Ovary (tissue), 3 donors: ENCODE results near the gene KRTAP10-5.

Experiments
- CTCF ChIP-seq, 3 donors: fragments of 450-650 bp in 2 of 3; fragments of 200-600 bp in 1 of 3; IDR thresholded peaks; one replicate each; pipeline versions ENCODE4 v1.5.1 to v1.8.0; 2016 to 2022; ENCODE audit warnings: antibody characterized with exemption in 3 of 3, mild to moderate bottlenecking in 1 of 3
- POLR2A ChIP-seq: fragments of 450-650 bp; IDR thresholded peaks from one replicate; pipeline ENCODE4 v1.6.1; 2017; ENCODE audit warnings: antibody characterized with exemption, mild to moderate bottlenecking, moderate library complexity
- donor health status: DM: no; HTN: no; CAD: no.

GRCh38 chr21:44611551-44611950 is 31.1 kb upstream of the KRTAP10-5 start:
- no peak for TF ChIP-seq POLR2A
- no peak for TF ChIP-seq CTCF (IDR thresholded peaks at IDR 0.05)
